ENCODE data around the gene SLC26A8.
A peak's percentile ranks its signal among the peaks of the same experiment; 100 is the strongest.

SLC26A8 gene

DNA sequence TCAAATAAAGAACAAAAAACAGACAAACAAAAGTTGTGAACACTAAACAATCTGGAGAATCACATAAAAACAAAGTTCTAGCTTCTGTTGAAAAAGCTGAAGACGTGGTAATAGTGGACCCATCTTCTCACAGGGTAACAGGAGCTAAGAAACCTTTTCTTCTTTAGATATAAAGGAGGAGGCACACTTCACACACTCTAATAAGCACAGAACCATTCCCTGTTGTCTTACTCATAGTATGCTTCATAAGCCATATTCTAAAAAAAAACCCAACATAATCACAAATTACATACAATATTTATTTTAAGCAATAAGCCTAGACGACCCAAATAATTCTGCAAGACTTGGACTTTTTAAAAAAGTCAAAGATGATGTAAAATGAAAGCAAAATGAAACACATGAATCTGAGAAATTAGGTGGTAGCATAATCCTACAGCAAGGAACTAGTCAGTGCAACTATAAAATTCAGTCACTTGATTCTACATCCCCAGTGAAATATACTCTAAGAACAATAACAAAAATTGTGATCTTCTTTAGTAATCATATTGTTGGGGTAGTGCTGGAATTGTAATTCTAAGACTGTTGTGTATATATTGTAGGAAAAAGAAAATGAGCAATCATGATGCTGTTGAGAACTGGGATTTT lies 119.2 kb downstream of the SLC26A8 start:
- Mint-ChIP-seq H3K27ac (no peak overlapping the region), H3K4me1 (peaks cover 20% of the 10 kb centered on the region), H3K27me3 (no peaks in the 10 kb centered on the region), H3K9me3 (peaks cover 4% of the 10 kb centered on the region), H3K36me3 (peaks cover 35% of the 10 kb centered on the region), H3K4me3 (no peak overlapping the region)

DNA sequence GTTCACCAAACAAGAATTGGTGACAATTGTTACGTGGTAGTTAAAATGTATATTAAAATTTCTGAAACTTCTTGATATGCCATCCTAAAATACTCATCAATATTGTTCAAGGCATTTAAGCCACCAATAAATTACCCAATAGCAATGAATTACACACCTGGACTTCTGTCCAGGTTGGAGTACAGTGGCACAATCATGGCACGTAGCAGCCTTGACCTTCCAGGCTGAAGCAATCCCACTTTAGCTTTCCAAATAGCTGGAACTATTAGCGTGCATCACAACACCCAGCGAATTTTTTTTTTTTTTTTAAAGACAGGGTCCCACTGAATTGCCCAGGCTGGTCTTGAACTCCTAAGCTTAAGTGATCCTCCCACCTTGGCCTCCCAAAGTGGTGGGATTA lies 120.8 kb downstream of the SLC26A8 start:
- Mint-ChIP-seq H3K27me3 (no peaks in the 10 kb centered on the region), H3K36me3 (peaks cover 28% of the 10 kb centered on the region), H3K4me1 (peaks cover 23% of the 10 kb centered on the region), H3K27ac (no peak overlapping the region), H3K9me3 (no peaks in the 10 kb centered on the region), H3K4me3 (no peak overlapping the region)

- no peak overlapping the region for H3K27ac Mint-ChIP-seq
- no peak overlapping the region for H3K4me3 Mint-ChIP-seq
- H3K4me1 Mint-ChIP-seq = peaks cover 27% of the 10 kb centered on the region
- H3K27me3 Mint-ChIP-seq = no peaks in the 10 kb centered on the region
- H3K36me3 Mint-ChIP-seq = peaks cover 22% of the 10 kb centered on the region
- no peaks in the 10 kb centered on the region for H3K9me3 Mint-ChIP-seq
Measured at GRCh38 chr6:35900448-35900847, 124.0 kb downstream of the SLC26A8 start.

DNA sequence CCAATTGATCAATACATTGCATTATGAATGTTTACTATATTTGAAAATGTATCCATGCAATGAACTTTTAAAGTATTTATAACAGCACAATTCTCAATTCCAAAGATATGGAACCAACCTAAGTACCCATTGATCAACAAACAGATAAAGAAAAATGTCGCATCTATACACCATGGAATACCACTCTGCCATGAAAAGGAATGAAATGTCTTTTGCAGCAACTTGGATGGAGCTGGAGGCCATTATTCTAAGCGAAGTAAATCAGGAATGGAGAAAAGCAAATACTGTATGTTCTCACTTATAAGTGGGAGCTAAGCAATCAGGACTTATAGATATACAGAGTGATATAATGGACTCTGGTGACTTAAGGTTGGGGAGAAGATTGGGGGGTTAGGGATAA lies 126.4 kb downstream of the SLC26A8 start:
- Mint-ChIP-seq H3K4me1 (peaks cover 33% of the 10 kb centered on the region), H3K4me3 (no peak overlapping the region), H3K9me3 (no peaks in the 10 kb centered on the region), H3K36me3 (peaks cover 18% of the 10 kb centered on the region), H3K27ac (no peak overlapping the region), H3K27me3 (no peaks in the 10 kb centered on the region)

DNA sequence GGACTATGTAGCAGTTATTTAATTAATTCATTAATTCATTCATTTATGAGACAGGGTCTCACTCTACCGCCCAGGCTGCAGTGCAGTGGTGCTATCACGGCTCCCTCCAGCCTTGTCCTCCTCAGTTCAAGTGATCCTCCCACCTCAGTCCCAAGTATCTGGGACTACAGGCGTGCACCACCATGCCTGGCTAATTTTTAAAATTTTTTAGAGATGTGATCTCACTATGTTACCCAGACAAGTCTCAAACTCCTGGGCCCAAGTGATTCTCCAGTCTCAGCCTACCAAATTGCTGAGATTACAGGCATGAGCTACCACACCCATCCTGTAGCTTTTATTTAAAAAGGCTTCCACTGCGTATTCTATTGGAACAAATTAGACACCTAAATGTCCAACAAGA lies 127.0 kb downstream of the SLC26A8 start:
- H3K4me3 Mint-ChIP-seq = no peak overlapping the region
- peaks cover 19% of the 10 kb centered on the region for H3K36me3 Mint-ChIP-seq
- H3K4me1 Mint-ChIP-seq = peaks cover 35% of the 10 kb centered on the region
- H3K9me3 Mint-ChIP-seq = no peaks in the 10 kb centered on the region
- H3K27ac Mint-ChIP-seq = no peak overlapping the region
- no peaks in the 10 kb centered on the region for H3K27me3 Mint-ChIP-seq

DNA sequence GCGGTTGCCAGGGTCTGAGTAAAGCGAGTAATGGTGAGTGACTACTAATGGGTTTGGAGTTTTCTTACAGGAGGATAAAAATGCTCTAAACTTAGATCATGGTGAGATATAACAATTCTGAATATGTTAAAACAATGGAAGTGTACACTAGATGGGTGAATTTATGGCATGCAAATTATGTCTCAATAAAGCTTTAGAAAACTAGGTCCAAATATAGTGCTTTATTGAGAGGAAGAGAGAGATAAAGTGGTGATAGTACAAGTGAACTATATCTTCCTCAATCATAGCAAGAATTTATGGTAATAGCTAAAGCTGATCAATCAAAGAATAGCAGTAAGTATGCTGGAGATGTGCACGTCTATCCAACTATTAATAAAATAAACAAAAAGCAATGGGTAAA lies 127.4 kb downstream of the SLC26A8 start:
- Mint-ChIP-seq H3K27me3 (no peaks in the 10 kb centered on the region), H3K4me1 (peaks cover 35% of the 10 kb centered on the region), H3K9me3 (no peaks in the 10 kb centered on the region), H3K27ac (no peak overlapping the region), H3K36me3 (peaks cover 19% of the 10 kb centered on the region), H3K4me3 (no peak overlapping the region)

- Mint-ChIP-seq H3K4me1 (peaks cover 35% of the 10 kb centered on the region), H3K4me3 (no peak overlapping the region), H3K27me3 (no peaks in the 10 kb centered on the region), H3K36me3 (peaks cover 19% of the 10 kb centered on the region), H3K9me3 (no peaks in the 10 kb centered on the region), H3K27ac (no peak overlapping the region)
Measured at GRCh38 chr6:35896228-35896627, 128.2 kb downstream of the SLC26A8 start.

DNA sequence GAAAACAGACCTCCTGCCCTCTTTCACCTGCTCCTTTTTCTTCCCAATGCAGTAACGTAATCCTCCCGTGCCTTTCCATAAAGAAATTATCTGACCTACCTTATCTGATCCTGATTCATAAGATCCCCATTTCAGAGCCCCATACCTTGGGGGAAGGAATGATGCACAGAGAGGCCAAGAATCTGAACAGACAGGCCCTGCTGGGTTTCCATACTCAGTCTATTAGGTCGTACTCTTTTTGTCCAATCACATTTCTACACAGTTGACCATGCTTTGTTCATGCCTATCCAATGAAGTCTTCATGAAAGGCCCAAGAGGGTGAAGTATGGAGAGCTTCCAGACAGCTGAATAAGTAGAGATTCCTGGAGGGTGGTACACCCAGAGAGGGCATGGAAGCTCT lies 128.9 kb downstream of the SLC26A8 start:
- Mint-ChIP-seq H3K27ac (no peak overlapping the region), H3K4me1 (peaks cover 33% of the 10 kb centered on the region), H3K27me3 (no peaks in the 10 kb centered on the region), H3K4me3 (no peak overlapping the region), H3K9me3 (no peaks in the 10 kb centered on the region), H3K36me3 (peaks cover 18% of the 10 kb centered on the region)

GRCh38 chr6:35894776-35895175 lies 129.7 kb downstream of the SLC26A8 start:
- Mint-ChIP-seq H3K27me3 (no peaks in the 10 kb centered on the region), H3K4me3 (no peak overlapping the region), H3K27ac (peak overlapping the region; percentile 5), H3K36me3 (peaks cover 13% of the 10 kb centered on the region), H3K4me1 (peaks cover 27% of the 10 kb centered on the region), H3K9me3 (no peaks in the 10 kb centered on the region)
